ENCODE results near the gene HCN4. TPM values are rescaled to one million over a fixed set of nuclear protein-coding genes. Genes with fewer than 3 reads are reported as not detected.

HCN4 gene
- total RNA-seq, 1 experiment from 2014 or later = 0.29 TPM

DNA sequence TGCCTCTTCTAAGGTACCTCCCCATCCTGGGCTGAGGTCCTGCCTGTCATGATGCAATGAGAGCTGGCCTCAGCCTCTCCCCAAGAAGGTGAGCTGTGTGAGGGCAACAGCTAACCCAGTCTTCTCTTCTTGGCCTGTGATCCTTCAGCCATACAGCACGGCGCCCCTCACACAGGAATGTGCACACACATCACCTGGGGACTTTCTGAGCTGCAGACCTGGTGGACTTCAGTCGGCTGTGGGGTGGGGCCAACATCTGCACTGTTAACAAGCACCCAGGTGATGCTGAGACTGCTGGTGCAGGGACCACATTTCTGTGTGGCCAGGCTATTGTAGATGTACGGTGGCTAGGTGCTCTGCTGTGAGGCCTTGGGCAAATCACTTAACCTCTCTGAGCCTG lies 14.5 kb downstream of the HCN4 start:
- intact Hi-C loops (cut with micrococcal nuclease; ENCODE audit: unreplicated experiment) = no loop called here
- Histone ChIP-seq H3K36me3 (ENCODE audit: control insufficient read depth, insufficient read depth, low read length) (no peaks in the 10 kb centered on the region), H3K4me1 (peaks cover 7% of the 10 kb centered on the region), H3K4me3 (ENCODE audit: low read depth, low read length) (no peak overlapping the region), H3K27me3 (replicated peaks; ENCODE audit: control insufficient read depth, insufficient read depth, low read length) (no peaks in the 10 kb centered on the region; the same call in 1 of the 2 replicates), H3K9me3 (no peaks in the 10 kb centered on the region)
- Mint-ChIP-seq H3K27me3 (ENCODE audit: insufficient read depth, unreplicated experiment) (no peaks in the 10 kb centered on the region), H3K4me3 (ENCODE audit: unreplicated experiment) (no peak overlapping the region), H3K36me3 (ENCODE audit: insufficient read depth, unreplicated experiment) (no peaks in the 10 kb centered on the region), H3K9me3 (ENCODE audit: unreplicated experiment) (no peaks in the 10 kb centered on the region), H3K4me1 (ENCODE audit: low read depth, unreplicated experiment) (peaks cover 12% of the 10 kb centered on the region), H3K27ac (ENCODE audit: unreplicated experiment) (no peak overlapping the region)
- ChIA-PET CTCF (no interaction called here), POLR2A (no interaction called here)
- no TSS peak for BruUV-seq (replicated peaks)
- DNase-seq = no peak
- TF ChIP-seq, protein P1, sequence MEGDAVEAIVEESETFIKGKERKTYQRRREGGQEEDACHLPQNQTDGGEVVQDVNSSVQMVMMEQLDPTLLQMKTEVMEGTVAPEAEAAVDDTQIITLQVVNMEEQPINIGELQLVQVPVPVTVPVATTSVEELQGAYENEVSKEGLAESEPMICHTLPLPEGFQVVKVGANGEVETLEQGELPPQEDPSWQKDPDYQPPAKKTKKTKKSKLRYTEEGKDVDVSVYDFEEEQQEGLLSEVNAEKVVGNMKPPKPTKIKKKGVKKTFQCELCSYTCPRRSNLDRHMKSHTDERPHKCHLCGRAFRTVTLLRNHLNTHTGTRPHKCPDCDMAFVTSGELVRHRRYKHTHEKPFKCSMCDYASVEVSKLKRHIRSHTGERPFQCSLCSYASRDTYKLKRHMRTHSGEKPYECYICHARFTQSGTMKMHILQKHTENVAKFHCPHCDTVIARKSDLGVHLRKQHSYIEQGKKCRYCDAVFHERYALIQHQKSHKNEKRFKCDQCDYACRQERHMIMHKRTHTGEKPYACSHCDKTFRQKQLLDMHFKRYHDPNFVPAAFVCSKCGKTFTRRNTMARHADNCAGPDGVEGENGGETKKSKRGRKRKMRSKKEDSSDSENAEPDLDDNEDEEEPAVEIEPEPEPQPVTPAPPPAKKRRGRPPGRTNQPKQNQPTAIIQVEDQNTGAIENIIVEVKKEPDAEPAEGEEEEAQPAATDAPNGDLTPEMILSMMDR (IDR thresholded peaks at IDR 0.05; ENCODE audit: insufficient read depth in 1 of 2, low read depth in 1 of 2, low read length in 1 of 2, severe bottlenecking in 1 of 2, unreplicated experiment in 1 of 2) = no peak

DNA sequence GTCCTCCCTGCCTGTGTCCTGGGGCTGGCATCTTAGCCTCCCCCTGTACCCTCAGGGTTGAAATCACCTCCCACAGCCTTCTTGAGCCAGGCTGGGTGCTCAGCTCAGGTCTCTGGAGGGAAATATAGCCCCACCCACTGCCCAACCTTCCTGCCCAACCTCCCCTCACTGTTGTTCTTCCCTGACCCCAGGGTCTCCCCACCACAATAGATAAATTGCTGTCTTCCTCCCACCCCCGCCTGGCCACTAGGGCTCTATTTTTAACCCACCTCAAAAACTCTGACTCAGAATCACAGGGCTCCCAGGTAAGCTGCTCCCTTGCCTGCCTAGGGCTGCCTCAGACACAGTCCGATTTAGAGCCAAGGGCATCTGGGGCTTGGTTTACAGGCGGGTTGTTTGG lies 15.0 kb downstream of the HCN4 start:
- no peaks in the 10 kb centered on the region for H3K27me3 Mint-ChIP-seq (ENCODE audit: insufficient read depth, unreplicated experiment)
- H3K4me1 ChIP-seq = peaks cover 7% of the 10 kb centered on the region
- intact Hi-C loops (cut with micrococcal nuclease; ENCODE audit: unreplicated experiment) = no loop called here
- ChIA-PET POLR2A (no interaction called here), CTCF (no interaction called here)
- H3K36me3 Mint-ChIP-seq (ENCODE audit: insufficient read depth, unreplicated experiment) = no peaks in the 10 kb centered on the region
- H3K4me3 ChIP-seq (ENCODE audit: low read depth, low read length) = no peak overlapping the region
- H3K27me3 ChIP-seq (replicated peaks; ENCODE audit: control insufficient read depth, insufficient read depth, low read length) = no peaks in the 10 kb centered on the region; the same call in 1 of the 2 replicates
- H3K36me3 ChIP-seq (ENCODE audit: control insufficient read depth, insufficient read depth, low read length) = no peaks in the 10 kb centered on the region
- no peak for DNase-seq
- H3K9me3 Mint-ChIP-seq (ENCODE audit: unreplicated experiment) = no peaks in the 10 kb centered on the region
- no TSS peak for BruUV-seq (replicated peaks)
- TF ChIP-seq, protein P1 (IDR thresholded peaks at IDR 0.05; ENCODE audit: insufficient read depth in 1 of 2, low read depth in 1 of 2, low read length in 1 of 2, severe bottlenecking in 1 of 2, unreplicated experiment in 1 of 2) = no peak
- no peaks in the 10 kb centered on the region for H3K9me3 ChIP-seq
- no peak overlapping the region for H3K4me3 Mint-ChIP-seq (ENCODE audit: unreplicated experiment)
- H3K4me1 Mint-ChIP-seq (ENCODE audit: low read depth, unreplicated experiment) = peaks cover 12% of the 10 kb centered on the region
- no peak overlapping the region for H3K27ac Mint-ChIP-seq (ENCODE audit: unreplicated experiment)

DNA sequence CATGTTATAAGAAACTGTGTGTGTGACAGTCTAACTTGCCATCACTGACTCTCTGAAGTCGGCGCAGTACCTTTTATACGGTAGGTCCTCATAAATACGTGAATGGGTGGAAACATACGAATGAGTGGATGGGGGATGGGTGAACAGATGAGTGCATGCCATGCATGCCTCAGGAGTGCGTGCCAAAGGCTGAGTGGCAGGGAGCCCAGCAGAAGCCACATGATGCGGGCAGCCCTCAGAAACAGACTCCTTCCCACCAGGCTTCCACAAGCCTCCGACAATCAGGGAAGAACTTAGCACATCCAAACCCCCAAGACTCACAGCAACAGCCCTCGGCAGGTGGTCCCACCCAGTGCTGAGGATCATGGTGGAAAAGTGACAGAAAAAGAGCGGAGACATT lies 16.7 kb downstream of the HCN4 start:
- Mint-ChIP-seq H3K27ac (ENCODE audit: unreplicated experiment) (no peak overlapping the region), H3K36me3 (ENCODE audit: insufficient read depth, unreplicated experiment) (no peaks in the 10 kb centered on the region), H3K4me1 (ENCODE audit: low read depth, unreplicated experiment) (no peaks in the 10 kb centered on the region), H3K9me3 (ENCODE audit: unreplicated experiment) (no peaks in the 10 kb centered on the region), H3K27me3 (ENCODE audit: insufficient read depth, unreplicated experiment) (no peaks in the 10 kb centered on the region), H3K4me3 (ENCODE audit: unreplicated experiment) (no peak overlapping the region)
- H3K27me3 ChIP-seq (replicated peaks; ENCODE audit: control insufficient read depth, insufficient read depth, low read length) = no peaks in the 10 kb centered on the region; the same call in 1 of the 2 replicates
- H3K9me3 ChIP-seq = no peaks in the 10 kb centered on the region
- no peak overlapping the region for H3K4me3 ChIP-seq (ENCODE audit: low read depth, low read length)
- CTCF ChIA-PET = no interaction called here
- no peak for DNase-seq
- H3K4me1 ChIP-seq = no peaks in the 10 kb centered on the region
- BruUV-seq (replicated peaks) = no TSS peak
- intact Hi-C loops (cut with micrococcal nuclease; ENCODE audit: unreplicated experiment) = no loop called here
- TF ChIP-seq, protein P1 (IDR thresholded peaks at IDR 0.05; ENCODE audit: insufficient read depth in 1 of 2, low read depth in 1 of 2, low read length in 1 of 2, severe bottlenecking in 1 of 2, unreplicated experiment in 1 of 2) = no peak
- POLR2A ChIA-PET = no interaction called here
- no peaks in the 10 kb centered on the region for H3K36me3 ChIP-seq (ENCODE audit: control insufficient read depth, insufficient read depth, low read length)
